HG03565 (cell line): Measurements from ENCODE around the gene TM6SF1.
"Not testable (repeated sequence)": the region's sequence is repeated elsewhere in the genome, so short reads cannot be mapped to it uniquely, and the experiment has no call there.

Experiments used
- ATAC-seq: cut with Tn5 transposase; IDR thresholded peaks from one replicate; pipeline ENCODE4 v1.9.1; 2021; ENCODE audit warnings: mild to moderate bottlenecking, moderate library complexity; ENCODE audit not compliant: unreplicated experiment

The TM6SF1 gene

DNA sequence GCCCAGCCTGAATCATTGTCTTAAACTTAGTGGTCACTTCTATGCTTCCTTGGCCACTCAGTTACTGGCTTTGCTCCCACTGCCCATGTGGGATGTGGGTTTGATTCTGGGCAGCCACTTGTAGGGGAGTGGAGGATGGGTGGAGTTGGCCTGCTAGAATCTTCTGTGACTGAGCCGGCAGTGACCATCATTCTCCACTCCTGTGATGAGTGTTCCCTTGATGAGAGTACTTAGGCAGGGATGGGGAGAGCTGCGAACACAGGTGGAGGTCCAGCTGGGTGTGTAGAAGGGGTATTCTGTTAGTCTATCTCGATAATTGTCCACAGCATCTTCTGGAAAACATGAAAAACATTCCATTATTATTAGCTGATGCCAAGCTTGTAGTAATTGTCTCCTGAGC is 8.0 kb downstream of the TM6SF1 start:
- ATAC-seq = no peak

DNA sequence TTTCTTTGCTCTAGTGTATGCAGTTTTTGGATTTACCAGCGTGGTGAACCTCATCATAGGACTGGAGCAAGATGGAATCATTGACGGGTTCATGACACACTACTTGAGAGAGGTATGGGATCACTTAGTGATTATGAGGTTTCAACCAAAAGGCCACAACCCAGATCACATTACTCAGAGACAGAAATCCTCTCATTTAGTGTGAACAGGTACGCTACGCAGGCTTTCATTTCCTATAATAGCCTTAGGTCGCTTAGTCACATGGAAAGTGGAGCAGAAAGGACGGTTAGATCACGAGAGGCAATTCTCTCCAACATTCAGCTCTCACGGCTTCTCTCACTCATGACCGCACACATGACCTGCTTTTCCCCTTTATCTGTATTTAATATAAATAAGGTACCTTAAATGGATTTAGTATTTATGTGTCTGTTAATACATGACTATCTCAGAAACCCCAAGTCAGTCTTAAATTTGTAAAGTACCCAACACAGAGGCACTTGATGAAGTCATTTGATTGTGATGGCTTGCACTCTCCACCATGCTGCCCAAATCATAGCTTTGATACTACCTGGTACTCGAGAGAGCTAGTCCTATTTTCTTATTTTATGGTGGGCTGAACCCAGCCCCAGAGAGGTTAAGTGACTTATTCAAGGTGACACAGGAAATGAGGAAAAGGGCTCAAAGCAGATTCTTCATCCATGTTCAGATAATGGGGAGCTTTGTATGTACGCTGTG is 8.6 kb downstream of the TM6SF1 start:
- ATAC-seq = peak; percentile 88

DNA sequence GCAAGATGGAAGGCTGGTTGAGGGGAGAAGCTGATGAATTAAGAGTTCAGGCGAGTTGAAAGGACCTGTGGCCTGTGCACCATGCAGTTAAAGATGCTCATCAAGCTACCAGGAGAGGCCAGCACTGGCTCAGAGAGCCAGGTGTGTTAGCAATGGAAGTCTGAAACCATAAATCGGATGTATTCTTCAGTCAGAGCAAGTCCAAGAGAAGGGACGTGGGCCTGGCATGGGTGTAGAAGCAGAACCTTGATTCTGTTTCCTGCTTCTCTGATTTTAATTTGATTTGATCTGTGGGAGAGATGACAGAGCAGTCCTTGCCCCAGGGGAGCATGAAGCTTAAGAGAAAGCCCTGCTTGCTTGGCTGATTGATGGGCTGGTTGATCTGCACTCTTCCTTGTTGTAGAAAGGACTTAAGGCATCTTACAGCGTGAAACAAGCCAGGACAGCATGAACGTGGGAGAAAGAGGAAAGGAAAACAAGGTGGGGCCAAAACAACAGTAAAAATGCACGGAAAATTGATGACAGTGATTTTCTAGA is 10.9 kb downstream of the TM6SF1 start:
- ATAC-seq = no peak

DNA sequence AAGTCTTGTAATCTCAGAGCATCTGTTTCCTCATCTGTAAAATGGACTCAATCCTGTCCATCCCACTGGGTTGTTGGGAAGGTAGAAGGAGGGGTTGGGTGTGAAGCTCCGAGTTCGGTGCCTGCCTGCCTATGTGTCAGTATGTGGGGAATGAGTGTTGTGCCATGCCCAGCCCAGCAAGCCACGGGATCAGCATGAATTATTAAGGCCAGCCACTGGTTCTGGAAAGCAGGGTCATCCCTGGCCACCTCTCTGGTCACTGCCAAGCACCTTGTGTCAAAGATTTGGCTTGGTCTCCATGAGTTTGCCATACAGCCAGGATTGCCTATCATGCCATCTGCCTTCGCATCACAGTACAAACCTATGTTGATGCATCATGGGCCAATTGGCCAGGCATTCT is 11.5 kb downstream of the TM6SF1 start:
- ATAC-seq = no peak

DNA sequence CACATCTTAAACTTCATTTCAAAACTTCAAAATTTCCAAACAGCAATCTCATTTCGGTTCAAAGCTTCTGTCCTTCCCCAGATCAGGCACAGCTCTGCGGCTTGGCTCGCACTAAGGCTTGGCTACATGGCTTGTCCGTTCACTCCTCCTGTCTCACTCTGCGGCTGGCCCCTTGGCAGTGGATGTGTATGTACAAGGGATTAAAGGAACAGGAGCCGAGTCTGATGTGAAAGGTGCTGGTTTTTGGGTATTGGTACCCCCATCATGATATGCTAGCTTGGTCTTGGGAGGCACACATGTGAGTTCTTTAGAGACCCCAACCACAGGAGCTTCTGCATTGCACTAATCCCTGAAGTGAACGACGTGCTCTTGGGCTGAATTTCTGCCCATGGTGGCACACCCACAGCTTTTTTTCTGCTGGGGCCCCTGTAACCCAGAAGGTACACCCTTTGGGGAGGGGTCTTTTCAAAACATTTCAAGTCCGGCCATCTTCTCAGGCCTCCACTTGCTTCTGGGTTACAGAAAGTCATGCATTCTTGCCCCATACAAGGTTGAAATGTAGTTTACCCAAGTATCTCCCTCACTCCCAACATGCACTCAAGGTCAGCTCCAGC is 12.6 kb downstream of the TM6SF1 start:
- no peak for ATAC-seq

DNA sequence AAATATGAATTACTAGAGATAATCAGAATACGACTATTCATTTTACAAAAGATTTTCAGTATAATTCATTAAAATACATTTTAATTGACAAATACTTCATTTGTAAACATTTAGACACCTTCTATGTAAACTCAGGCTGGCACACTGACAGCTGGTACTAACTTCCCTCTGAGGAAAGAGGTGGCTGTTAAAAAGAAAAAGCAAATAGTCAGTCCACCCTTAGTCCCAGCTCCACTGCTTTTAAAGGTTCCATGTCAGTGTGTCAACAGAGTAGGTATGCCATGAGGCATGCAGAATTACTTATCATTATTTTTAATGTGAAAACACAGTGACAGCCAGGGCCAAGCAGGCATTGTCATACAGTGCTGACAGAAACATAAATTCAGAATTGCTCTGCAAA is 16.1 kb downstream of the TM6SF1 start:
- no peak for ATAC-seq

DNA sequence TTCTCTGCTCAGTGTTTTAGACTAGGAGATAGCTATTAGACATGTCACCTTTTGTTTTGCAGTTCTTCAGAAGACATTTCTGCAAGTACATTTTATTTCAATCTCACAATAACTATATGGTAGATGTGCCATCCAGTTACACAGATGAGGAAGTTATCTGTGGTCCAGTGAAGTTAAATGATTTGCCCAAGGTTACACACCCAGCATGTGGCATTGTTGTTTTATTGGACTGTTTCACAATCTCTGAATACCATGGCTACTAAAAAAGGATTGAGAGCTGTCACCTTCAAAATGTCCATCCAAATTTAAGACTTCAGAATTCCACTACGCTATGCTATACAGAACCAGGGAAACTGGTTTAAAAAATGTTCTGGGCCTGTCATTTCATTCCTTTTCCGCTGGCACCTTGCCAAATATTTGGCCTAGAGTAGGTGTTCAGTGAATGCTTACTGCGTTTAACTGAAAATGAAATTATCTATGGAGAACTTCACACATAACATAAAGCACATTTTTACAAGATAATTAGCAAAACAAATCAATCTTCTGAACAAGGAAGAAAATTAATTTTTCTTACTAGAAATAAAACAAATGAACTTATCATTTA is 20.2 kb downstream of the TM6SF1 start:
- ATAC-seq = no peak

DNA sequence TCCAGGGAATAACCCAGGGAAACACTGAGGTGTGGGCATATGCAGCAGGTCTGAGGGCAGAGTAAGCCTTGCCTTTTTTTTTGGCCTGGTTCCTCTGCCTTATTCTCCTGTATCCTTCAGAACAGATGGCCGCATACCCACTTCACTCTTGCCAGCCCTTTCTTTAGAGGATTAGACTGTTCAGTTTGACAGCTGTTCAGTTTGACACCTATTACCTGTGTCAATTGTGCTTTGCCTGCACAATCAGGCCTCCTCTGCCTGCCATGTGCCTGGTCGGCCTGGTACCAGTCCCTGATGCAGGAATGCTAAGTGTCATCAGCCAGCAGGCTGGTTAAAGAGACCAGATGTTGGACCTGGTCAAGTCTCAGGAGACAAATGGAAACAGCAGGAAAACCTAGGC is 22.3 kb downstream of the TM6SF1 start:
- ATAC-seq = no peak

DNA sequence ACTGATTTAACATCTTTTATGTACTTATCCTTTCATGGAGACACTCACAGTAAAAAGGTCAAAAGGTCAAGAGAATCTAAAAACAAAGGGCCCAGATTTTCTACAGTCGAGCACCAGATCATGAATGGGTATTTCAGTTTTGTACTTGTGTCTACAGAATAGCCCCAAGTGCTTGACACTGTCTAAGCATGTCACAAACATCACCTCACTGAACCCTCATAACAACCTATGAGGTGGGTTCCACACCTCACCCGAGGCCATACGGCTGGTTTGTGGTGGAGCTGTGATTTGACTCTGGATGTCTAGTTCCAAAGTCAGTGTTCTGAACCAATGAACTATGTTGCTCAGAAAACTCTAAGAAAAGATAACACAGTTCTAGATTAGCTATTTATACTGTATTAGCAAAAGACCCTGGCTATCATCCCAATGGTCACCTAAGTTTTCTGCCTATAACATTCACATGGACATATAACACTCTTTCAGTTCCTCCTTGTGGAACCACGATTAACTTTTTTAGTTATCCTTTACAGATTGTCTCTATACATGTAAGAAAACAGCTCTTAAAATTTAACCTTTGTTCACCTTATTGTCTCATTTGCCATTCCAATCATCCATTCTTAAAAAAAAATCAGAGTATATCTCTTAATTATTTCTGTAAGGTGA is 25.5 kb downstream of the TM6SF1 start:
- no peak for ATAC-seq

DNA sequence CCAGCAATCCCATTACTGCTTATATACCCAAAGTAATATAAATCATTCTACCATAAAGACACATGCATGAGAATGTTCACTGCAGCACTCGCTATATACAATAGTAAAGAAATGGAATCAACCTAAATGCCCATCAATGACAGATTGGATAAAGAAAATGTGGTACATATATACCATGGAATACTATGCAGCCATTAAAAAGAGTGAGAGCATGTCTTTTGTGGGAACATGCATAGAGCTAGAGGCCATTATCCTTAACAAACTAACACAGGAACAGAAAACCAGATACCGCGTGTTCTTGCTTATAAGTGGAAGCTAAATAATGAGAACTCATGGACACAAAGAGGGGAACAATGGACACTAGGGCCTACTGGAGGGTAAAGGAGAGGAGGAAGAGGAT is 34.7 kb downstream of the TM6SF1 start:
- ATAC-seq = not testable (repeated sequence)

DNA sequence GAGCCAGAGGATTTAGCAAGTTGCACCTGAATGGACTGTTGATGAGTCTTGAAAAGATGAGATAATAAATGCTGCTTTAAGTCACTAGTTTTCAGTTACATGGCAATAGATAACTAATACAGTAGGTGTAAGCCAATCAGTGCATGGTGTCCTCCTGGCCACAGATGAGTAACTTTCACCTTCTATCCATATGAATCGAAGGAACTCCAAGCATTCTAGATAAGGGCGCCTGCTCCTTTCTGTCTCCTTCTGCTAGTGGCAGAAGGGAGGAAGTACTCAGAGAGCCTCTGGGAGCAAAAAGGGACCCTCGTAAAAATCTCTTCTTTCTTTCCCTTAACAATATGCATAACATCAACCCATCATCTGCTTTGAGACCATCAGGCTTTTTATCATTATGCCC is 37.3 kb downstream of the TM6SF1 start:
- ATAC-seq = no peak

DNA sequence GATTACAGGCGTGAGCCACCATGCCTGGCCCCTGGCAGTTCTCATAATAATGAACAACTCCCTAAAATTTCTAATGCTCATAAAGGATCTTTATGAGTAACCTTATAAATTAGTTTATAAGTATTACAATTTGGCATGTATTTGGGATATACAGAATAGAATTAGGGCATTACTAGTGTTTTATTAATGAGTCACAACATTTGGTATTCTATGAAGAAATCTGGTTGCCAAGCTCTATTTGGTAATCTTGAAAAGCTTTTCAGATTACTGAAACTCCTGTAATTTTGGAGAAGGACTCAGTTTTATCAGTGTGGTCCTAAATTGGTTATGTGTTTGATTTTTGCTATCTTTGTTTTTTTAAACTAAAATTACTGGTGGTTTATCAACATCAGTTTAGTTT is 45.8 kb downstream of the TM6SF1 start:
- ATAC-seq = no peak

DNA sequence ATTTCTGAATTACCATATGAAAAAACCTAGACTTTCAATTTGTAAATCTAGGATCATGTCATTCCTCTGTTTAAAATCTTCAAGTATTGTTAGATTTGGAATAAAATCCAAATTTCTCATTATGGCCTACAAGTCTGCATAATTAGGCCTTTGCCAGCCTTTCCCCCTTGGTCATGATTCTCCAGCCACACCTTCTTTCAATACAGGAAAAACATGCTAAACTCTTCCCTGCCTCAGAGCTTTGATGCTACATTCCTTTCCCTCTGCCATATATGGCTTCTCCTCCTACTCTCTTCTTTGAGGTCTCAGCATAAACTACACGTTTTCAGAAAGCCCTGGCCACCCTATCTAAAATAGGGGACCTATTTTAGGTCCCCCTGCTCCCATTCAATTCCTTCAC is 48.5 kb downstream of the TM6SF1 start:
- ATAC-seq = no peak

DNA sequence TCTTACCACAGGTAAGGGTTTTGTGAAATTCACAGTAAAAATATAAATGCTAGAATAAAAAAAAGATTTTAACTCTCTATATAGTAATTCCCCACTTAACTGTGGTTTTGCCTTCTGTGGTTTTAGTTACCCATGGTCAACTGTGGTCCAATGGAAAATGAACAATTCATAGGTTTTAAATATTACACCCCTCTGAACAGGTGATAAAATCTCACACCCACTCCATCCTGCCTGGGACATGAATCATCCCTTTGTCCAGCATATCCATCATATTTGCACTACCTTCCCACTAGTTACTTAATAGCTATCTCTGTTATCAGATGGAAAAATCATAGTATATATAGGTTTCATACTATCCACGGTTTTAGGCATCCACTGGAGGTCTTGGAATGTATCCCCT is 50.9 kb downstream of the TM6SF1 start:
- ATAC-seq = no peak

DNA sequence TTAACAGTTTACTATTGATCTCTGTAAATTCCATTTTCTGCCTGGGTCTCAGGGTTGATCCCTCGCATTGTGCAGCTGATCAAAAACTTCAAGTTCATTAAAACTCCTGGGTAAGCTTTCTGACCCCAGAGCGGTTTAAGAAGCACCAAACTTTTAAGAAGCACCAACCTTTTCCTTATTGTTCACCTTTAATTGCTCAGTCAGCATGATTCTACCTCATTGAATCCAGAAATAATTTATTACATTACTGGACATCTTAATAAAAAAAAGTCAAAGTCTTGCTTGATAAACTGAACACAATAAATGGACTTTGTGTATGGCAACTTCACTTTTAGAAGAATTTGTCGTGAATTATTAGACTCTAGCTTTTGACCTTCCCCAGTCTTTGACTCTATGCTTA is 53.3 kb downstream of the TM6SF1 start:
- no peak for ATAC-seq

DNA sequence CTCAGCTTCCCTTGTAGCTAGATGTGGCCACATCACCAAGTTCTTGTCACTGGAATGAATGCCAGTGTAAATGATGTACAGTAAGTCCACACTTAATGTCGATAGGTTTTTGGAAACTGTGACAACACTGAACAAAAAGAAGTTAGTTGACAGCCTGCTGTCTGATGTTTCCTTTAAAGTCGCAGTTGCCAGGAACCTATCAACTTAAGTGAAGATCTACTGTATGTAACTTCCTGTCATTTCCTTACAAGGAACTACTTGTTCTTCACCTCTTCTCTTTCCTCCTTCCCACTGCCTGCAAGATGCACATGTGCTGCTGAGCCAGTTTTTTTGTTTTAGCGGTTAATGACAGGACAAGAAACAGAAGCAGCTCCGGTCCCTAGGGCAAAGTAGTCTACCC is 55.6 kb downstream of the TM6SF1 start:
- no peak for ATAC-seq

DNA sequence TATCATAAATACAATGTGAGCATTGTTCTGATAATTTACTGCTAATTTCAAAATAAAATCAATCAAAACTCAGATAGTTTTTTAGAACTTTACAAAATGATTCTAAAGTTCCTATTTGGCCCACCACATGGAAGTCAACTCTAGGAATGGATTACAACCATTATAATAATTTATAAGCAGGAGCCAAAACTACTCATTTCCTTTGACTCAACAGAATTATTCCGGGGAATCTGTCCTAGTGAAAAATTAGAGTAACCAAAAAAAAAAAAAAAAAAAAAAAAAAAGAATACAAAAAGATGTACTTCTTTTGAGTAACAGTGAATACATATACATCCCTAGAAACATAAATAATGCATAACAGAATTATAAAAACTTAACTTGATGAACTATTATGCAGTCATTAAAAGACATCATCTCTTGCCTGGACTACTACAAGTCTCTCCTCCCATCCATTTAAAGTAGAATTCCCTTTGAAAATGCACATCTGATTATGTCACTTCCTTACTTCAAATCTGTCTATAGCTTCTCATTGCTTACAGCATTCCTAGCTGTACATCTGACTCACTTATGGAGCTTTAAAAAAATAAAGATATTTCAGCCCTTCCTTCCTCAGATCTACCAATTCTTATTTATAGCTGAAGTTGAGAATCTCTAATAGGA is 56.8 kb downstream of the TM6SF1 start:
- no peak for ATAC-seq

DNA sequence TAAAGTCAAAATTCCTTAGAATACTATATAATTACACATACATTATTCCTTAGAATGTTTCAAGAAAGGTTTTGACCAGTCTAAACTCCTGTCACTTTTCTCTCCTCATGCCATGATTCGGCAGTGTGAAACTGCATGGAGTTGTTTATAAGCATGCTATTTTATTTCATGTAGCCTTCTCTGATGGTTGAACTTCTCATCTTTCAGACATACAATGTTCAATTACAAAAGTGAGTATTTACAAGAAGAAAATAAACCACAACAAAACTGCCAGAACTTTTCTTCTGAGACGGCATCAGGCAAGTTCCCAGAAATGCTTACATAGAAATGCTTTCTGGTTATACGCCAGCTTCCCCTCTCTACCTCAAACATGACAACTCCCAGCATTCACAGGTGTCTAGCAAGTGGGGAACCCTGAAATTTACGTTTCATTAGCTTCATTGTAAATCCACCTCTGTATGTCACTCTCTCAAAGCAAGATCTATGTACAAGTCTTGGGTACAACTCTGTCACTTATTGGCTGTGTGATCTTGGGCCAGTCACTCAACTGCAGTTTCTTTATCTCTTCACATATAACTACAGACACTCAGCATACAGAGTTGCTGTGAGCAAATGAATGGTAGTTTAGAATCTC is 57.4 kb downstream of the TM6SF1 start:
- ATAC-seq = no peak

DNA sequence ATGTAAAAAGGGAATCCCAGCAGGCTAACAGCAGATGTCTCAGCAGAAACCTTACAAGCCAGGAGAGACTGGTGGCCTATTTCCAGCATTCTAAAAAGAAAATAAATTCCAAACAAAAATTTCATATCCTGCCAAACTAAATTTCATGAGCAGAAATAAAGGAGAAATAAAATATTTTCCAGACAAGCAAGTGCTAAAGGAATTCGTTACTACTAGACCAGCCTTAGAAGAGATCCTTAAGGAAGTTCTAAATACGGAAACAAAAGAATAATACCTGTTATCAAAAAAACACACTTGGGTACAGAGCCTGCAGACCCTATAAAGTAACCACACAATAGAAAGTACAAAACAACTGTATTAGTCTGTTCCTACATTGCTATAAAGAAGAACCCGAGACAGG is 58.8 kb downstream of the TM6SF1 start:
- no peak for ATAC-seq

DNA sequence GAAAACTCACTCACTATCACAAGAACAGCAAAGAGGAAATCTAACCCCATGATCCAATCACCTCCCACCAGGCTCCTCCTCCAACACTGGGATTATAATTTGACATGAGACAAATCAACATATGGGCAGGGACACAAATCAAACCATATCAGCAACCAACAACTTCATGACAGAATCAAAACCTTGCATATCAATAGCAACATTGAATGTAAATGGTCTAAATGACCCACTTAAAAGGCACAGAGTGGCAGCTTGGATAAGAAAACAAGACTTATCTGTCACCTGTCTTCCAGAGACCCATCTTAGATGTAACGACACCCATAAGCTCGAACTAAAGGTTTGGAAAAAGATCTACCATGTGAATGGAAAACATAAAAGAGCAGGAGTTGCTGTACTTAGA is 59.4 kb downstream of the TM6SF1 start:
- ATAC-seq = no peak

DNA sequence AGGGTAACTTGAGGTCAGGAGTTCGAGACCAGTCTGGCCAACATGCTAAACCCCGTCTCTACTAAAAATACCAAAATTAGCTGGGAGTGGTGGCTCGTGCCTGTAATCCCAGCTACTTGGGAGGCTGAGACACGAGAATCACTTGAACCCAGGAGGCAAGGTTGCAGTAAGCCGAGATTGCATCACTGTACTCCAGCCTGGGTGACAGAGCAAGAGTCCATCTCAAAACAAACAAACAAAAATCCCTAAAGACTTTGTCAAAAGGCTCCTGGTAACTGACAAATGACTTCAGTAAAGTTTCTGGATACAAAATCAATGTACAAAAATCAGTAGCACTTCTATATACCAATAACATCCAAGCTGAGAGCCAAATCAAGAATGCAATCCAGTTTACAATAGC is 62.1 kb downstream of the TM6SF1 start:
- not testable (repeated sequence) for ATAC-seq
